H4 (cell line): ENCODE results near the gene KCNJ6. TPM values are rescaled to one million over a fixed set of nuclear protein-coding genes. Genes with fewer than 3 reads are reported as not detected.
"Not testable (repeated sequence)": the region's sequence is repeated elsewhere in the genome, so short reads cannot be mapped to it uniquely, and the experiment has no call there.

Experiments
- DNase-seq: peaks from one replicate; pipeline ENCODE4 v3.0.0-alpha.2; 2015; ENCODE audit warnings: low spot score
- total RNA-seq: library from RNA; depleted of rRNA; stranded (reverse); fragments of >200 nt; shearing (Covaris generic); gene quantifications from 2 replicates; pipeline ENCODE4 v1.2.3, GENCODE V29; 2014

The KCNJ6 gene
- total RNA-seq, 1 experiment from 2014 or later = not detected

- no peak for DNase-seq
Observed at GRCh38 chr21:37645848-37646247, 270.4 kb downstream of the KCNJ6 start.

GRCh38 chr21:37644636-37645035 lies 271.6 kb downstream of the KCNJ6 start:
- DNase-seq = no peak

- DNase-seq = not testable (repeated sequence)
Observed at GRCh38 chr21:37643862-37644261, 272.4 kb downstream of the KCNJ6 start.

GRCh38 chr21:37642493-37642892 lies 273.8 kb downstream of the KCNJ6 start:
- no peak for DNase-seq

GRCh38 chr21:37639756-37640155 lies 276.5 kb downstream of the KCNJ6 start:
- DNase-seq = no peak

GRCh38 chr21:37636152-37636860 lies 280.0 kb downstream of the KCNJ6 start:
- no peak for DNase-seq

GRCh38 chr21:37631319-37632117 lies 284.7 kb downstream of the KCNJ6 start:
- DNase-seq = no peak

GRCh38 chr21:37630872-37631271 lies 285.4 kb downstream of the KCNJ6 start:
- DNase-seq = no peak

- no peak for DNase-seq
Observed at GRCh38 chr21:37628362-37628761, 287.9 kb downstream of the KCNJ6 start.

- no peak for DNase-seq
Observed at GRCh38 chr21:37627561-37627960, 288.7 kb downstream of the KCNJ6 start.

- DNase-seq = no peak
Observed at GRCh38 chr21:37627074-37627473, 289.2 kb downstream of the KCNJ6 start.

GRCh38 chr21:37626320-37626719 lies 289.9 kb downstream of the KCNJ6 start:
- DNase-seq = no peak

GRCh38 chr21:37623689-37624088 lies 292.6 kb downstream of the KCNJ6 start:
- DNase-seq = no peak

- DNase-seq = no peak
Observed at GRCh38 chr21:37623183-37623582, 293.1 kb downstream of the KCNJ6 start.

GRCh38 chr21:37622755-37623154 lies 293.5 kb downstream of the KCNJ6 start:
- no peak for DNase-seq

GRCh38 chr21:37620401-37620800 lies 295.9 kb downstream of the KCNJ6 start:
- no peak for DNase-seq

- DNase-seq = no peak
Observed at GRCh38 chr21:37619464-37619974, 296.7 kb downstream of the KCNJ6 start.

- DNase-seq = no peak
Observed at GRCh38 chr21:37618081-37618480, 298.2 kb downstream of the KCNJ6 start.

GRCh38 chr21:37615962-37616361 lies 300.3 kb downstream of the KCNJ6 start:
- DNase-seq = no peak

GRCh38 chr21:37614351-37614875 lies 301.8 kb downstream of the KCNJ6 start:
- no peak for DNase-seq

GRCh38 chr21:37607081-37607480 lies 309.2 kb downstream of the KCNJ6 start:
- no peak for DNase-seq

GRCh38 chr21:37606549-37606948 lies 309.7 kb downstream of the KCNJ6 start:
- no peak for DNase-seq

- DNase-seq = no peak
Observed at GRCh38 chr21:37605006-37605405, 311.3 kb downstream of the KCNJ6 start.
